ENCODE measurements around the gene TM4SF1. TPM values are rescaled to one million over a fixed set of nuclear protein-coding genes. Genes with fewer than 3 reads are reported as not detected.

Gene TM4SF1
- total and polyA plus RNA-seq, 2 donors (not counting 1 experiment from before 2014, with no cell fraction given), result not detected

- no peak overlapping the region for H2AFZ ChIP-seq (ENCODE audit: insufficient read depth, low read depth, low read length, poor library complexity, severe bottlenecking)
- H3K27ac Mint-ChIP-seq, result no peak overlapping the region
- ChIA-PET POLR2A (no interaction called here), CTCF (interaction anchor here (0.6 kb wide), 1 partner anchor 177 kb away, joined by 3 read pairs; no protein-coding TSS in a partner anchor)
- ATAC-seq (ENCODE audit: low read depth) (no peak), DNase-seq (no peak)
- no peak overlapping the region for H3K4me2 ChIP-seq (replicated peaks; ENCODE audit: low read depth, low read length, poor library complexity, severe bottlenecking)
- no peak overlapping the region for H3K9ac ChIP-seq (ENCODE audit: low read length)
- no peaks in the 10 kb centered on the region for H3K27me3 ChIP-seq (replicated peaks in 1 of 4; ENCODE audit: control extremely low read depth in 1 of 4, control insufficient read depth in 3 of 4, insufficient read depth in 4 of 4, low read length in 3 of 4)
- no peaks in the 10 kb centered on the region for H3K9me3 Mint-ChIP-seq (ENCODE audit: insufficient read depth)
- no peaks in the 10 kb centered on the region for H3K79me2 ChIP-seq (ENCODE audit: control insufficient read depth, insufficient read depth, low read length)
- H3K27me3 Mint-ChIP-seq, result peaks cover 18% of the 10 kb centered on the region
- no peak overlapping the region for H3K27ac ChIP-seq (ENCODE audit: low read length in 2 of 2)
- intact Hi-C loops (cut with micrococcal nuclease), result no loop called here
- no peaks in the 10 kb centered on the region for H3K4me1 ChIP-seq (ENCODE audit: control insufficient read depth in 2 of 2, insufficient read depth in 2 of 2, low read length in 2 of 2)
- no peaks in the 10 kb centered on the region for H3K36me3 ChIP-seq (replicated peaks in 1 of 2; ENCODE audit: control extremely low read depth in 1 of 2, control insufficient read depth in 1 of 2, extremely low read depth in 1 of 2, insufficient read depth in 2 of 2, low read length in 1 of 2)
- peaks cover 0 to 4% (median 3%) of the 10 kb centered on the region in 3 donors for H3K9me3 ChIP-seq (ENCODE audit: control extremely low read depth in 1 of 3, control insufficient read depth in 2 of 3, insufficient read depth in 1 of 3, low read length in 2 of 3)
- no CpG with 5 or more reads among the region's 1 CpG for WGBS (ENCODE audit: insufficient coverage)
- H3K4me1 Mint-ChIP-seq, result no peaks in the 10 kb centered on the region
- H3K4me3 Mint-ChIP-seq, result no peak overlapping the region
- no peaks in the 10 kb centered on the region for H4K20me1 ChIP-seq (ENCODE audit: control insufficient read depth, insufficient read depth, low read length, poor library complexity, severe bottlenecking)
- TF ChIP-seq CTCF (IDR thresholded peaks at IDR 0.05), result no peak
- no peak for TF ChIP-seq EZH2 (IDR thresholded peaks at IDR 0.05; ENCODE audit: borderline replicate concordance, insufficient read depth, low read depth, low read length, poor library complexity, severe bottlenecking)
- H3K4me3 ChIP-seq (ENCODE audit: control extremely low read depth in 1 of 5, extremely low read depth in 1 of 5, insufficient read depth in 1 of 5, low read depth in 2 of 5, low read length in 4 of 5), result no peak overlapping the region
Measured at GRCh38 chr3:149353581-149354184, 23.8 kb downstream of the TM4SF1 start.

- ChIA-PET POLR2A (no interaction called here), CTCF (no interaction called here)
- Histone ChIP-seq H3K27ac (ENCODE audit: low read length in 2 of 2) (no peak overlapping the region), H3K9ac (ENCODE audit: low read length) (no peak overlapping the region), H3K9me3 (ENCODE audit: control extremely low read depth in 1 of 3, control insufficient read depth in 2 of 3, insufficient read depth in 1 of 3, low read length in 2 of 3) (peaks cover 0 to 4% (median 3%) of the 10 kb centered on the region in 3 donors), H3K4me3 (ENCODE audit: control extremely low read depth in 1 of 5, extremely low read depth in 1 of 5, insufficient read depth in 1 of 5, low read depth in 2 of 5, low read length in 4 of 5) (no peak overlapping the region), H3K27me3 (replicated peaks in 1 of 4; ENCODE audit: control extremely low read depth in 1 of 4, control insufficient read depth in 3 of 4, insufficient read depth in 4 of 4, low read length in 3 of 4) (peaks cover 0 to 3% (median under 1%) of the 10 kb centered on the region in 4 experiments), H2AFZ (ENCODE audit: insufficient read depth, low read depth, low read length, poor library complexity, severe bottlenecking) (no peak overlapping the region), H3K36me3 (replicated peaks in 1 of 2; ENCODE audit: control extremely low read depth in 1 of 2, control insufficient read depth in 1 of 2, extremely low read depth in 1 of 2, insufficient read depth in 2 of 2, low read length in 1 of 2) (no peaks in the 10 kb centered on the region), H4K20me1 (ENCODE audit: control insufficient read depth, insufficient read depth, low read length, poor library complexity, severe bottlenecking) (no peaks in the 10 kb centered on the region), H3K79me2 (ENCODE audit: control insufficient read depth, insufficient read depth, low read length) (no peaks in the 10 kb centered on the region), H3K4me2 (replicated peaks; ENCODE audit: low read depth, low read length, poor library complexity, severe bottlenecking) (no peak overlapping the region), H3K4me1 (ENCODE audit: control insufficient read depth in 2 of 2, insufficient read depth in 2 of 2, low read length in 2 of 2) (no peaks in the 10 kb centered on the region)
- intact Hi-C loops (cut with micrococcal nuclease), result no loop called here
- no peak overlapping the region for H3K27ac Mint-ChIP-seq
- peaks cover 21% of the 10 kb centered on the region for H3K27me3 Mint-ChIP-seq
- no peaks in the 10 kb centered on the region for H3K4me1 Mint-ChIP-seq
- WGBS (ENCODE audit: insufficient coverage), result 60% methylated on average over 7 of the region's 7 CpGs
- DNase-seq (peak; percentile 21), ATAC-seq (ENCODE audit: low read depth) (peak; percentile 39)
- TF ChIP-seq EZH2 (IDR thresholded peaks at IDR 0.05; ENCODE audit: borderline replicate concordance, insufficient read depth, low read depth, low read length, poor library complexity, severe bottlenecking) (no peak), CTCF (IDR thresholded peaks at IDR 0.05) (peak; percentile 57)
- no peak overlapping the region for H3K4me3 Mint-ChIP-seq
- no peaks in the 10 kb centered on the region for H3K9me3 Mint-ChIP-seq (ENCODE audit: insufficient read depth)
Measured at GRCh38 chr3:149352556-149352955, 24.9 kb downstream of the TM4SF1 start.

Data from B cell (primary cell).